Nucleus accumbens (tissue), 56 donors: Measurements from ENCODE around the gene LCMT1.
"Not testable (repeated sequence)": the region's sequence is repeated elsewhere in the genome, so short reads cannot be mapped to it uniquely, and the experiment has no call there.

ENCODE experiments used
- DNase-seq, 56 donors: peaks; one replicate each; lab custom pipeline; 2025; lab: John Stamatoyannopoulos, UW

The LCMT1 gene

DNA sequence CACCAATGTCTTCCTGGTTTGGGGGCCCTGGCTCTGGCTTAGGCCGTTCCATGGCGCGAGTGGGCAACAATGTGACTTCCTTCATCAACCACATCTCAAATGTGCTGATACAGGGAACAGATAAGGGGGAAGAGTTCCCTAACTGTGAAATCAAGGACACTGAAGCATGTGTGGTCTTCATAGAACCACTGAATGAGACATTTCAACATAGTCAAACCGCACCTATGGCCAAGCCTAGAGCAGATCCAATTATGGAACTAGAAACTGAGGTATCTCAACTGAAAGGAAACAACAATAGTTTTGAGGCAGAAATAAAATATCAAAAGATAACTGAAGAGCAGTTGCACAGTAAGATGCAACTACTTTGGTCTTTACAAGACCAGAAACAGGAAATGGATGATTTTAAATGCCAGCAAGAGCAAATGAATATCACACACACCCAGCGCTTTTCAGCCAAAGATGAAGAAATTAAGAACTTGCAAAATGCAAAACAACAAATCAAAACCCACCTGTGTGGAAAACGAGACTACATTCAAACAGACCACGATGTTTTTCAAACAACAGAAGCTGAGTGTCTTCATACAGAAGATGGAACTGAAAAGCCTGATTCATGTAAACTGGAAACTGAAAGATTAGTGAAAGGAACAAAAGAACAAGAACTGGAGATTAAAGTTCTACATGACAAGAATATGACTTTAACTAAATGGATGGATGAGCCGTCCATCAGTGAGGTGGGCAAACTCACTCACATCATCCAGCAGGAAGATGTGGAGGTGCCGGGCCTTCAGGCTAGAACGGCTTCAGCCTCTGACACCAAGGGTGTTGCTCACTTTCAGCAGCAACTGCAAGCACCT is 18.1 kb upstream of the LCMT1 start:
- peak in 1 of 56 donors; percentile 1 for DNase-seq

DNA sequence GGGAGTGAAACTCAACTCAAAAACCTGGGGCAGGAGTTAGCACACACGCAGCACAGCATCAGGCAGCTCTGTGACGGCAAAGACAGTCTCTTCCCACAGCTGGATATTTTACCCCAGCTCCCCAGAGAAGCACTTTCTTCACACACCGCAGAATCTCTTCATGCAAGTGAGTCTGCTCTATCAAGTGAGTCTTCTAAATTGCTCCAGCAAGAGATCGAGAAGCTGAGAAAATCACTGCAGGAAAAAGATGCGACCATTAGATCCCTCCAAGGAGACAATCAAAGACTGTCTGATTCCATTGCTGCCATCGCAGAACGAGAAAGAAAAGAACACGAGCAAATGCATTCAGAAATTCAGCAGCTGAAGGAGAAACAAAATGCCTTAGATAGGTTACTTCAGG is 16.9 kb upstream of the LCMT1 start:
- no peak for DNase-seq

DNA sequence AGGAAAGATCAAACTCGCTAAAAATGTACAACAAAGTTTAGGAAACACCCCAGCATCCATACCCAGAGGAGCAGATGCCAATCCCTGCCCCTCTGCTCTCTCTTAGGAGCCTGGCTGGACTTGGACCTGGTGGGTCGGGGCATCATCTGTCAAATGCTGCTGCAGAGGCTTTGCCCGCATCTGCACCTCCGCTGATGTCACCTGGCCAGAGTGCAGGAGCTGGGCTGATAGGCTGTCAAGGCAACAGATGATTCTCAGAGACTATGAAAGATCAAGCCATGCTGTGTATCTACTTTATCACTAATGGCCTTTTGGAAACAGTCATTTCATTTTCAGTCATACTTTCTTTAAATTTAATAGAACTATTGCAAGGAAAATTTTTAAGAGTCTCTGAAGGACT is 15.9 kb upstream of the LCMT1 start:
- DNase-seq, result no peak

DNA sequence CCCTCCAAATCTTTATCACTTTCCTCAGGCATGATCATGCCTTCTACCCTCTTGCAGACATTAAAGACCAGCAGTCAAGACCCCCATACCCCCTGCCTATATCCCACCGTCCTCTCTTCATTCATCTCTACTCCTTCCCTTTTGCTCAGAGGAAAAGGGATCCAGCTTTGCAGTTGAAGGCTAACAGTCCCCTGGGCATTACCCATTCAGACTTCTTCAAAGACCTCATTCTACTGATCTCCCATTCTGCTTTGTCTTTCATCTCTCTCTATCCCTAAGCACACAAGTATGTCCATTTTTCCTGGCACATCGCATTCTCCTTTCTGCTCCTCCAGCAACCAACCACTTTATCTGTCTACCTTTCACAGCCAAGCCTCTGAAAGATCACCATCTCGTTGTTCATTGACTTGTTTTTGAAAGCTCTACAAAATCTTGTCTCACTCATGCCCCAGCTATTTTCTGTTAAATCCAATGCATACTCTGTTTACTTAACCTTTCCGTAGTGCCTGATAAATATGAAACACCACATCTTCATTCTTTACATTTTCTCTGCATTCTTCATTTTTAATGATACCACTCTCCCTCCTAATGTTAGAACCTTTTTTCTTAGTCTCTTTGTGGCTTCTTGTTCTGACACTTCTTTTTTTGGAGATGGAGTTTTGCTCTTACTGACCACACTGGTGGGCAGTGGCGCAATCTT is 14.1 kb upstream of the LCMT1 start:
- DNase-seq, result no peak

DNA sequence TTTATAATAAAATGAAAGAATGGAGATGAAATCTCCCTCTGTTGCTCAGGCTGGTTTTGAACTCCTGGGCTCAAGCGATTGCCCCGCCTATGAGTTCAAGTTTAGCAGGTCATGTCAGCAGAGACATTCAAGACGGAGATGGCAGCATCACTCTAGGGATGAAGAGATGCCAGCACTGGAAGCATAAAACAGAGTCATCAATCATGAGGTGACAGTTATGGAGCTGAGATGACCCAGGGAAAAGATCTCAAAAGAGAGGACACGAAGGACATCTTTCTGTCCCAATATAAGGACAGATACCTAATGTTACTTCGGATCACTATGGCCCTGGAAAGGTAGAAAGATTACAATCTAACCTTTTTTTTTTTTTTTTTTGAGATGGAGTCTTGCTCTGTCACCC is 11.0 kb upstream of the LCMT1 start:
- DNase-seq, result no peak

DNA sequence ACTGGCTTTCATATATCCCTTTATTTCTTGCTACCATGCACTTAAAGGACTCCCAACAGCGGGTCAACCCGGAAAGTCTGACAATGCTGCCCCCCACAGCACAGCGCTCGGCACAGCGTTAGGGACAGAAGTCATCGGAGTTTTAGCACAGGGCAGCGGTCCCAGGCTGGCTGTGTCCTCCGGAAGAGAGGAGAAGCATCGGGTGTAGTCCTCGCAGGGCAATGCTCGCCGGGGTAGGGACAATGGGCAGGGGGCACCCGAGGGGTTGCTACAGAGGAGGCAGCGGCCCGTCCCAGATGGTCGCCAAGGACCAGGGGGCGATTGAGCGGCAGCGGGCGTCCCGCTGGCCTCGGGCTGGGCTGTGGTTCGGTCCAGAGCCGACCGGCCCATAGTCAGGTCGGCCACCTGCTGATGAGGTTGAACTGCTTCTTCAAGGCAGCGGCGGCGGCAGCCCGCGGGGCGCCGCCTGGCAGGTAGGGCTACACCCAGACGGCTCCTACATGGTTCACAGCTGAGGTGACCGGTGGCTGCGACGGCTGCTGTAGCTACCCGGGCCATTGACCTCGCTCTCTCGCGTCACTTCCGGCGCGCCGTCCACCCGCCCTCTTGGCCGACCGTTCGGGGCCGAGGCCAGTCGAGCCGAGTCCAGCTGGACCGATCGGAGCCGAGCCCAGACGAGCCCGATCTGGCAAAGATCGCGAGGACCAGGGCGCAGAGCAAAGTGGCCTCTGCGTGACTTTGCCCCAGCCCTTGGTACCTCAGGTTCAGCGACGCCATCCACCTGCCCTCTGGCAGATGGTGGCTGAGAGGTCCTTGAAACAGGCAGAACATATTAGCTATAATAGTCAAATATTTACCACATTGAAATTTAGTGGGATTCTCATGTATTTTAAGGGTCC is 4.7 kb upstream of the LCMT1 start:
- peak; percentile 35 to 97 (median 88) for DNase-seq

DNA sequence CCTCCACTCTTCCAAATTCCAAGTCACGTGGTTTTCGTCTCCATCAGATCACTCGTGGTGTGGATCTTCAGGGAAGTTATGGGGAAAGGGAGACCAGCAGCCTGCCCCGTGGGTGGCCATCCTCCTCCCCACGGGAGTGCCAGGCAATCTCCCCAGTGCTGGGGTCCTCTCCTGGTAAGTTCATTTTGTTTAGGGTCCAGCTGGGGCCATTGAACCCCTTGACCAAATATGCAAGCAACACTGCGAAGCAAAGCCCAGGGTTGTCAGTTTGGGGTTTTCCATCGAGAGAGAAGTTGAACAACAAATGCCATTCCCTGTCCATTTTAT is 4.1 kb upstream of the LCMT1 start:
- peak in 2 of 56 donors; percentile 19 to 24 for DNase-seq

DNA sequence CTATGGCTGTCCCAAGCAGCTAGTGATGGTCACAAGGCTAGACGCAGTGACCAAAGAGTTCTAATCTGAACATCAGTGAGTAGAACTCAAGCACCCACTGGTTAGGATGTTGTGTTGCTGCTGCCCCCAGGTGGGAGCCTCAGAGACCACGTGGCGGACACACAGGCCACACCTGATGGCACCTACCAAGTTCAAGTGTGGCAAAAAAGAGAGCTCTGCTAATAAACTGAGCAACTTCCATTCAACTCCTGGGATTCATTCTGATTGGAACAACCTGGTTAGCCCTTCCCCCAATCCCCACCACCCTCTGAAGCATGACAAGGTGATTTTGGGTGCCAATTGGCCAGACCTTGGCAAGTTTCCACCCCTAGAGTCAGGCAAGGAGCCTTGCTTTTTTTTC is 3.5 kb upstream of the LCMT1 start:
- no peak for DNase-seq

DNA sequence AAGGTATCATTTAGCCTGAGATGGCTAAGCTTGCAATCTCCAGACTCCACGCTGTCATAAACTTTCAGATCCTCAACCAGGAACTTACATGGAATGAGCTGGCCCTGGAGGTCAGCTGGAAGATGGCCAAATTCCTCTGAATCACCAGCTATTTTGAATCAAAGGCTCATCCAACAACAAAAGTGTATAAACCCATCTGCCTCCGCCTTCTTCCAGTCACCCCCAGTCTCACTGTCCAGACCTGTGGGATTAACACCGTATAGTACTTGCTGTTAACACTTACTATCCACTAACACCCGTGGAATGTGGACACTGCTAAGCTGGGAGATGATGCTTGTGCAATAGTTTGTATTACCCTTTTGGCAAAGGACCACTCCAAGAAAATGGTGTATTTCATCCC is 1.9 kb upstream of the LCMT1 start:
- peak in 2 of 56 donors; percentile 2 to 41 for DNase-seq

DNA sequence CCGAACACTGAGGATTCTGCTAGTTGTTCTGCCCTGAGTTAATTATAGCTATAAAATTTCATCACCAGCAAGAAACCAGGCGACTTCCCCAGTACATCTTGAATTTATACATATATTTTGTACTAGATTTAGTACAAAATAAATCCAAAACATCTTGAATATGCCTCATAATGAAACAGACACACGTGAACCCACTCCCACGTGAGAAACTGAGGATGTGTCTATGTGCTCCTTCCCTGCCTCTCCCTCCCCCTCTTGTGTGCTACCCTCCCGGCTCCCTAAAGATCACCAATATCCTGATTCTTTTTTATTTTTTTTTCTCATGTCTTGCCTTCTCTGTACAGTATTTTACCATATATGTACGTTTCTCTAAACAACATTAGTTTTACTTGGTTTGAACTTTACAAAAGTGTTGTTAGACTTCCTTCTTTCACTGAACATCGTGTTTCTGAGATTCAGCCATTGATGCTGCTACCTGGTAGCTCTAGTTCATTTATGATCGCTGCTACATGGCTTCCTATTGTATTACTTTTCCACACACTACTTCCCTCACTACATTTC is 1.1 kb upstream of the LCMT1 start:
- DNase-seq, result no peak

DNA sequence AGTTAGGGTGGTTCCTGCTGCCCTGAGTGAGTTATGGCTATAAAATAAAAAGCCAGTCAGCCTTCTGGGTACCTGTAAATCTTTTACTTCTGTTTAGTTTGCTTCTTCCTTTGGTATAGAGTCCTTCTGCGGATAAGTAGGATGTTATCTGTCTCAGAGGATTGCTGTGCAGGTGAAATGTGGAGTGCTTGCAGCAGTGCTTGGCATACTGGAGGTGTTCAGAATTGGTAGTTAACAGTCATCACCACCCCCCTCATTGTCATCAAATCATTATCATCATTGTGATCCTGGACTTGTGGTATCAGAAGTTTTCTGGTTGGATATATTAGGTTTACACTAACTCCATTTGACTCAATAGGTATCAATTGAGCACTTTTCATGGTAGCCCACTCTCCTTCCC is 2.6 kb downstream of the LCMT1 start:
- peak in 2 of 56 donors; percentile 14 for DNase-seq

DNA sequence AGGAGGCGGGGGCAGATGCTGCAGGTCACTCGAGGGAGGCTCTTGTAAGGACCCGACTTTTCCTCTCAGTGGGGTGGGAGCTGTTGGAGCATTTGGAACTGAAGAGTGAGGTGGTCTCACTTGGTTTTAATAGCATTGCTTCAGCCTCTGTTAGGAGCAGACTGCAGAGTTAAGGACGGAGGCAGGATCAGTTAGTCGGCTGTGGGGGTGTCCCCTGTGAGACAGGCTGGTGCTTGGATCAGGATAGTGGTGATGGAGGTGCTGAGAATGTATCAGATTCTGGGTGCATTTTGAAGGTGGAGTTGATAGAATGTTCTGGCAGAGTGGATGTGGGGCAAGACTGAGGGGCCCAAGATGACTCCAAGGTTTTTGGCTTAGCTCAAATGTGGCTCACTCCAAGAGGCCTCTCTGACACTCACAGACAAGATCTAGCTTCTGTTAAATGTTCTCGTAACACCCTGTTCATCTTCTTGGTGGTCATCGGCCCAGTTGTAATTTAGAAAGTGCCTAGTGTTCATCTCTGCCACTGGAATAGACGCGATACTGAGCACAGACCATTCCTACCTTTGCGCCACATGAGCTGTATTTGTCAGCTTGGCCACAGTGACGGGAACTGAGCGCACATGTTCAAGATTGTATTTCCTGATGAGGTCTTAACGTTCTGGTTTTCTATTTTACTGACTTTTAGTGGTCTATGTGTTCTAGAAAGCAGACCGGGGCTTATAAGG is 7.5 kb downstream of the LCMT1 start:
- DNase-seq, result no peak

DNA sequence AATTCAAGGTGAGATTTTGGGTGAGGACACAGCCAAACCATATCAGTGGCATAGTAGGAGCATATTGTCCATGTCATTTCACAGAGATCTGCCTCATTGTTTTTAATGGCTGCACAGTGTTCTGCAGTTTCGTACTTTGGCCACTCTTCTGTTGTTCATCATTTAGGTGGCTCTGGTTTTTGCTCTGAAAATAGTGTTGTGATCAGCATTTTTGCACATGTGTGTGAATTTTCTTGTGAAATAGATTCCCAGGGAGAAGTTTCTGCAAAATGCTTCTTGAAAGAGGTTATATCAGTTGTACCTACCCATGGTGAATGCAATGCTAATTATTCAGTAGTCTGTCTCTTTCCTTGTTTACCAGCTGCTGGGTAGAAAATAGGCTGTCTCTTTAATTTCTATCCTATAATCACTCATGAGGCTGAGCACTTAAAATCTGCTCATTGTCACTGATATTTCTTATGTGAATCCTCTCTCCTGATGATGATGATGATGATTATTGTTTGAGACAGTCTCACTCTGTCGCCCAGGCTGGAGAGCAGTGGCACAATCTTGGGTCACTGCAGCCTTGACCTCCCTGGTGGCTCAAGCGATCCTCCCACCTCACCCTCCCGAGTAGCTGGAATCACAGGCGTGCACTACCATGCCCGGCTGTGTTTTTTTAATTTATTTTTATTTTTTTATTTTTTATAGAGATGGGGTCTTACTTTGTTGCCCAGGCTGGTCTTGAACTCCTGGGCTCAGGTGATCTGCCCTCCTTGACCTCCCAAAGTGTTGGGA is 10.5 kb downstream of the LCMT1 start:
- DNase-seq, result no peak

DNA sequence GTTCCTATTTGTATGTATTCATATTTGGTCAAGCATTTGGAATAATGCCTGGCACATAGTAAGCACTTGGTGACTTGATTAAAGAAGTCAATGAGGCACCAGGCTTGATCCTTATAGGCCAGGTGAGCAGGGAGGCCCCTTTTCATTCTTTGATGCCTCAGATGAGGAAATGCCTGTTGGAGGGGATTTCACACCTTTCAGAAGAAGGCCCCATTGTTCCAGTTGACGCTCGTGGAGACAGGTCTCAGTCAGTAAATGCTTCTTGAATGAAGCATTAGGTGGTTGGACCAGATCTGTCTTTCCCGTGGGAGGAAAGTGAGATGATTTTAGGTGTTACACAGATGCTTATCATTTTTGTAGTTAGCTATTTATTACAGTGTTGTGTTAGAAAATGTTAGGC is 13.0 kb downstream of the LCMT1 start:
- DNase-seq, result no peak

DNA sequence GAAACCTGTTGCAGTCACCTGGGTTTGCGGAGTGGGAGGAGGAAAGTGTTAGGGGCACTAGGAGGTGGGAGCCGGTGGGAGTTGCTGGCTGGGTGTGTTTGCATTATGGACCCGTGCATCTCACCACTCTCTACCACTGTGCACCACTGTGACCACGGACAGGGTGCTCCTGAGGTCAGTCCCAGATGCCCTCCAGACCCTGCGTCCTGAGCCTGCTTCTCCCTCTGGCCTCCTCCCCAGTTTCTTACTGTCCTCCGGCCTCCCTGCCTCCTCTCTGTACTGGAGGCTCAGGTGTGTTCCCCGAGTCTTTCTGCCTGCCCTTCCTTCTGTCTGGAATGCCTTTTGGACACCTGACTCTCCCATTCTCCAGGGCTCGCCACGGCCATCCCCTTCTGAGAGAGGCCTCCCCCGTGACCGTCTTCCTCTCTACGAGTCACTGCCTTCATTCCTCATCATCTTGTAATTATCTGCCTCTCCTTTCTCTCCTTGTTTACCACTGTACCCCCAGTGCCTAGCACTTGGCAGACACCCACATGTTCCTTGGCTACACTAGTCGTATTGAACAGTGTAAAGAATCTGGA is 14.6 kb downstream of the LCMT1 start:
- peak in 2 of 56 donors; percentile 1 to 4 for DNase-seq

DNA sequence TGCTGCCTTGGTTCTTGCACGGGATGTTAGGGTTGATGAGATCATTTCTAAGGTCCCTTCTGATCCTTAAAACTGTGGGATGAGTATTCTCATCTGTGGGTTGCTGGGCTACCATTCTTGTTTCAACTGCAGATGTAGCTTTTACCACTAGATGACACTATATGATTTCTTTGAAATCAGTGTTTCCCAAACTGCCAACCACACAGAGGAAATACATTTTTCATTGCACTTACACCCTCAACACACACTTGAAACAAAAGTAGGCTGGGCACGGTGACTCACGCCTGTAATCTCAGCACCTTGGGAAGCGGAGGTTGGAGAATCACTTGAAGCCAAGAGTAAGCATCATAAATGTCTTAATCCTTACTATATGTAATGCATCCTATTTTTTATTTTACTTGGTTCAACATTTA is 15.3 kb downstream of the LCMT1 start:
- peak in 31 of 56 donors; percentile 1 to 73 (median 21) for DNase-seq

DNA sequence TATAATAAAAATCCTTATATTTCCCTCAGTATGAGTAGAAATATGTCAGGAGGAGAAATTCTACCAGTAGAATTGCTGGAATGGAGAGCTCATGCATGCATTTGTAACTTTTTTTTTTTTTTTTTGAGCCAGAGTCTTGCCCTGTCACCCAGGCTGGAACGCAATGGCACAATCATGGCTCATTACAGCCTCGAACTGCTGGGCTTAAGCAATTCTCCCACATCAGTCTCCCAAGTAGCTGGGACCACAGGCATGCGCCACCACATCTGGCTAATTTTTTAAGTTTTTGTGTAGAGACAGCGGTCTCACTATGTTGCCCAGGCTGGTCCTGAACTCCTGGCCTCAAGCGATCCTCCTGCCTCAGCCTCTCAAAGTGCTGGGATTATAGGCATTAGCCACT is 21.2 kb downstream of the LCMT1 start:
- DNase-seq, result not testable (repeated sequence)

DNA sequence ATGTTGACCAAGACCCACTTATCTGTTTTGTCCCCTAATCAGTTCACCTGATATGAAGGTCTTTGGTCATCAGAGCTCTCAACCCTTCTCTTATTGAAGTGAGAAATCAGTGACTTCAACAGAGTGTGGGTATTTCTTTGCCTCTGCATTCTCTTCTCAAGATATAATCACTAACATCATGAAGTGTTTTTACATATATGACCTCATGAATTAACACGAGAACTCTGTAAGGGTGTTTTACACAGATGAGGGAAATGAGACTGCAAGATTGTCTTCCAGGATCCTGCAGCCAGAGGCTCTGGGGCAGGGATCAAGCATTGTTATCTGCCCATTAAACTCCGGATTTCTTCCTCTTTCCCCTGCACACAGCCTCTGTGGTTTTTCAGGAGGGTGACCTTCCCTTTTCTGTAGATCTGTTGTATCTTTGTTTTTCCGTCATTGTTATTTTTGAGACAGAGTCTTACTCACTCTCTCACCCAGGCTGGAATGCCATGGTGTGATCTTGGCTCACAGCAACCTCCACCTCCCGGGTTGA is 22.7 kb downstream of the LCMT1 start:
- no peak for DNase-seq
